HG03342 (cell line): Measurements from ENCODE around the gene NAXD.
A peak's percentile ranks its signal among the peaks of the same experiment; 100 is the strongest.
"Not testable (repeated sequence)": the region's sequence is repeated elsewhere in the genome, so short reads cannot be mapped to it uniquely, and the experiment has no call there.

Experiments used
- ATAC-seq: cut with Tn5 transposase; IDR thresholded peaks from one replicate; pipeline ENCODE4 v1.9.1; 2021; ENCODE audit warnings: mild to moderate bottlenecking, moderate library complexity; ENCODE audit not compliant: unreplicated experiment

NAXD gene

GRCh38 chr13:110662777-110663443 is 47.6 kb downstream of the NAXD start:
- ATAC-seq, result no peak

- no peak for ATAC-seq
Measured at GRCh38 chr13:110663491-110663890, 48.1 kb downstream of the NAXD start.

- ATAC-seq, result no peak
Measured at GRCh38 chr13:110664041-110664440, 48.7 kb downstream of the NAXD start.

GRCh38 chr13:110664673-110665072 is 49.3 kb downstream of the NAXD start:
- no peak for ATAC-seq

- no peak for ATAC-seq
Measured at GRCh38 chr13:110665491-110666254, 50.3 kb downstream of the NAXD start.

- ATAC-seq, result no peak
Measured at GRCh38 chr13:110666255-110666533, 50.8 kb downstream of the NAXD start.

- ATAC-seq, result no peak
Measured at GRCh38 chr13:110669036-110669435, 53.7 kb downstream of the NAXD start.

- not testable (repeated sequence) for ATAC-seq
Measured at GRCh38 chr13:110669814-110670213, 54.5 kb downstream of the NAXD start.

- ATAC-seq, result peak; percentile 61
Measured at GRCh38 chr13:110676595-110677587, 61.5 kb downstream of the NAXD start.

GRCh38 chr13:110677731-110678545 is 62.6 kb downstream of the NAXD start:
- no peak for ATAC-seq

GRCh38 chr13:110680852-110681251 is 65.5 kb downstream of the NAXD start:
- no peak for ATAC-seq

GRCh38 chr13:110681868-110682550 is 66.7 kb downstream of the NAXD start:
- no peak for ATAC-seq

- no peak for ATAC-seq
Measured at GRCh38 chr13:110682746-110683145, 67.4 kb downstream of the NAXD start.

GRCh38 chr13:110683203-110683883 is 68.0 kb downstream of the NAXD start:
- no peak for ATAC-seq

- ATAC-seq, result no peak
Measured at GRCh38 chr13:110683921-110684320, 68.6 kb downstream of the NAXD start.

GRCh38 chr13:110684388-110685056 is 69.2 kb downstream of the NAXD start:
- no peak for ATAC-seq

GRCh38 chr13:110685305-110686020 is 70.1 kb downstream of the NAXD start:
- ATAC-seq, result no peak

GRCh38 chr13:110687736-110688135 is 72.4 kb downstream of the NAXD start:
- ATAC-seq, result no peak
